Skeletal muscle tissue (tissue), 4 donors: ENCODE results near the gene TMEM53. TPM values are rescaled to one million over a fixed set of nuclear protein-coding genes. Genes with fewer than 3 reads are reported as not detected.
"Not testable (repeated sequence)": the region's sequence is repeated elsewhere in the genome, so short reads cannot be mapped to it uniquely, and the experiment has no call there.

Experiments
- H3K27ac ChIP-seq: one replicate; pipeline ENCODE4 v1.7.0; 2013; ENCODE audit warnings: mild to moderate bottlenecking, low read depth, low read length, inconsistent platforms
- H3K27me3 ChIP-seq, 3 donors: one replicate each; pipeline ENCODE4 v1.7.0; 2013; ENCODE audit warnings: low read length in 3 of 3; ENCODE audit not compliant: control insufficient read depth in 3 of 3, insufficient read depth in 3 of 3
- H3K36me3 ChIP-seq, 3 donors: one replicate each; pipeline ENCODE4 v1.7.0; 2013; ENCODE audit warnings: low read length in 3 of 3; ENCODE audit not compliant: control insufficient read depth in 3 of 3, insufficient read depth in 3 of 3
- H3K4me1 ChIP-seq, 3 donors: one replicate each; pipeline ENCODE4 v1.7.0; 2013; ENCODE audit warnings: low read length in 3 of 3, mild to moderate bottlenecking in 3 of 3; ENCODE audit not compliant: control insufficient read depth in 3 of 3, insufficient read depth in 3 of 3
- H3K4me3 ChIP-seq, 3 donors: one replicate each; pipeline ENCODE4 v1.7.0; 2013; ENCODE audit warnings: low read length in 3 of 3
- H3K9ac ChIP-seq, 3 donors: one replicate each; pipeline ENCODE4 v1.7.0; 2013; ENCODE audit warnings: low read length in 3 of 3, mild to moderate bottlenecking in 3 of 3, moderate library complexity in 2 of 3, low read depth in 1 of 3
- H3K9me3 ChIP-seq, 3 donors: one replicate each; pipeline ENCODE4 v1.7.0; 2013; ENCODE audit warnings: low read length in 3 of 3; ENCODE audit not compliant: control insufficient read depth in 3 of 3
- total RNA-seq: library from RNA; depleted of rRNA; stranded (reverse); fragments of >200 nt; gene quantifications from one replicate; pipeline ENCODE4 v1.2.3, GENCODE V29; 2014
- donor health status: Osteomylitis.

Gene TMEM53
- total RNA-seq, 1 donor from 2014 or later = 3.1 TPM

DNA sequence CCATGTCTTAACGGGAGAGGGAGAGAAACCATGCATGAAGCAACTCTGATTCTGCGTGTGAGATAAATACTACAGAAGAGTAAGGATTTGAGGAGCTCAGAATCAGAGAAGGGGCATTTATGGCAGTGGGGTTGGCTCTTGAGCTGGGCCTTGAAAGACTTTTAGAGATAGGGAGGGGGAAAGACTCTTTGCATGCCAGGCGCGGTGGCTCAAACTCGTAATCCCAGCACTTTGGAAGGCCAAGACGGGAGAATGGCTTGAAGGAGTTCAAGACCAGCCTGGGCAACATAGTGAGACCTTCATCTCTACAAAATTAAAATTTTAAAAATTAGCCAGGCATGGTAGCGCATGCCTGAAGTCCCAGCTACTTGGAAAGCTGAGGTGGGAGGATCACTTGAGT is 905 bp upstream of the TMEM53 start:
- Histone ChIP-seq H3K36me3 (no peaks in the 10 kb centered on the region), H3K9me3 (no peaks in the 10 kb centered on the region), H3K4me3 (peak overlapping the region; percentile 82 to 94 (median 93)), H3K9ac (peak overlapping the region in 1 of 3 donors; percentile 82), H3K27ac (peak overlapping the region; percentile 97), H3K27me3 (no peaks in the 10 kb centered on the region), H3K4me1 (peaks cover 28 to 62% (median 36%) of the 10 kb centered on the region in 3 donors)

DNA sequence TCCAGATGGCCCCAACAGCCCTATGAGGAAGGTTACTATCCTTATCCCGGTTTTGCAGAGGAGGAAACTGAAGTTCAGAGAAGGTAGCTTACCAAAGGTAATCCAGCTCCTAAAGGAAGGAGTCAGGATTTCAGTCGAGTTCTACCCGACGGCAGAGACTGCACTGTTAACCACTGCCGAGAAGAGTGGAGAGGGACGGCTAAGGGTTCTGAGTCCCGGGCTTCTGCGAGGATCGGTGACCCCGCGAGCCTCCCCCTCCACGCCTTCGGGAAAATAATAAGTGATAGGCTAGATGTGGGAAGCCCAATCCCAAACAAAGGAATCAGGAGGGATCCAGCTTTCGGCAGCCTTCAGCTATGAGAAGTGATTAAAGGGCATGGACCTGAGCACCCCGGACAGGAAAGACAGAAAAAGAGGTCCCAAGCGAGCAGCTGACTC is 587 bp downstream of the TMEM53 start:
- Histone ChIP-seq H3K27ac (peak overlapping the region; percentile 97), H3K9me3 (no peaks in the 10 kb centered on the region), H3K4me3 (peak overlapping the region; percentile 82 to 94 (median 93)), H3K27me3 (no peaks in the 10 kb centered on the region), H3K36me3 (no peaks in the 10 kb centered on the region), H3K9ac (peak overlapping the region; percentile 76 to 94 (median 93)), H3K4me1 (peaks cover 28 to 60% (median 36%) of the 10 kb centered on the region in 3 donors)

DNA sequence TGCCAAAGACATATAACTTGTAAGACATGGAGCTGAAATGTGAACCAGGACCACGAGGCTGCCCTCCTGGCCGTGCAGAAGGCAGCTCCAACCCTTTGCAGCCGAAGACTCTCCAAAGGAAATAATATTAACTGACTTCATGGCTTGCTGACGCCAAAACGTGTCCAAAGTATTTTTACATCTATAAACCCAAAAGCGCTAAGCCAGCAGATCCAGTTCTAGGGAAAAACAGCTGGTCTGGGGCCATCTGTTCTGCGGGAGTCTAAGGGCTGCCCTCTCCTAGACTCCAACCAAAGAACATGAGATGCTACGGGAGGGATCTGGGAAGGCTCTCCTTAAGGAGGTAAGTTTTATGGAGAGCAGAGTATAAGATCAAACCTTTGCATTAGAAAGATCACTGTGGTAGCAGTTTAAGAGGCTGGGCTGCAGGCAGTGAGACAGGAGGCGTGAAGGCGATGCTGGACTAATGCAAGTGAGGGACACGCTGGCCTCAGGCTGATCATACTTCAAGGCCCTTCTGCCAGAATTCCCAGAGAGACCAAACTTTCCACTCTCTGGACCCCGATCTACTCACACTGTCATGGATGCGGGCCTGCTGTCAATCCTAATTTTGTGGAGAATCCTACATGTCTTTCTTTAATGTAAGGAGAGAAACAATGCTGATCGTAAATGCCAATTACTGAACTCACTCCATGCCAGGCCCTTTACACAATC is 1.2 kb downstream of the TMEM53 start:
- Histone ChIP-seq H3K27me3 (no peaks in the 10 kb centered on the region), H3K27ac (peak overlapping the region; percentile 97), H3K9ac (peak overlapping the region; percentile 76 to 94 (median 93)), H3K36me3 (no peaks in the 10 kb centered on the region), H3K4me1 (peaks cover 28 to 55% (median 36%) of the 10 kb centered on the region in 3 donors), H3K9me3 (no peaks in the 10 kb centered on the region), H3K4me3 (peak overlapping the region; percentile 82 to 94 (median 93))

DNA sequence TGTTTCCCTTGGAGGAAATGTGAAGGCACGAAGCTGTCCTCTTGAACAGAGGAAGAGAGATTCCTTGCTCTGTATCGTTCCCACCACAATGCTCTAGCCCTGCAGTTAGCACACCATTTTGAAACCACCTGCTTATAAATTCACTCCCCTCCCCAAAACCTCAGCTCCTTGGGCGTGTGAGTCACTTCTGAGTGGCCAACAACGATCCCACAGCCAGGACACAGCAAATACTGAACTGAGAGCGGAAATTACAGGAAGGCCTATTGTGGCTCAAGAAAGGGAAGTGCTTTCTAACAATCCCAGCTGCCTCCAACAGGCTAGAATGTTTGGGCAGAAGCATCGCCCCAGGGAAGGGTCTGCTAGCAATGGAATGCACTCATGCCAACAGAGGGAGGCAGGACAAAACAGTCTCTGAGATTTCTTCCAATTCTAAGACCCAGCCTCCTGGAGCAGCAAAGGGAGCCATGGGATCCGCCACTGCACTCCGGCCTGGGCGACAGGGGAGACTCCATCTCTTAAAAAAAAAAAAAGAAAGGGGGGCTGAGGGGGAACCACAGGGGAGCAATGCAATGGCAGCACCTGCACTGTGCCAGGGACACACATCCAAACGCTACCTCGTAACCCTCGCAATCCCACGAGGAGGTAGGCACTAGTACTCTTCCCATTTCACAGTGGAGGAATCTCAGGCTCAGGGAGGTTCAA is 1.9 kb downstream of the TMEM53 start:
- H3K36me3 ChIP-seq = no peaks in the 10 kb centered on the region
- H3K9ac ChIP-seq = peak overlapping the region in 1 of 3 donors; percentile 21
- H3K27me3 ChIP-seq = no peaks in the 10 kb centered on the region
- peaks cover 27 to 48% (median 33%) of the 10 kb centered on the region in 3 donors for H3K4me1 ChIP-seq
- H3K9me3 ChIP-seq = no peaks in the 10 kb centered on the region
- peak overlapping the region; percentile 97 for H3K27ac ChIP-seq
- H3K4me3 ChIP-seq = peak overlapping the region in 1 of 3 donors; percentile 94

DNA sequence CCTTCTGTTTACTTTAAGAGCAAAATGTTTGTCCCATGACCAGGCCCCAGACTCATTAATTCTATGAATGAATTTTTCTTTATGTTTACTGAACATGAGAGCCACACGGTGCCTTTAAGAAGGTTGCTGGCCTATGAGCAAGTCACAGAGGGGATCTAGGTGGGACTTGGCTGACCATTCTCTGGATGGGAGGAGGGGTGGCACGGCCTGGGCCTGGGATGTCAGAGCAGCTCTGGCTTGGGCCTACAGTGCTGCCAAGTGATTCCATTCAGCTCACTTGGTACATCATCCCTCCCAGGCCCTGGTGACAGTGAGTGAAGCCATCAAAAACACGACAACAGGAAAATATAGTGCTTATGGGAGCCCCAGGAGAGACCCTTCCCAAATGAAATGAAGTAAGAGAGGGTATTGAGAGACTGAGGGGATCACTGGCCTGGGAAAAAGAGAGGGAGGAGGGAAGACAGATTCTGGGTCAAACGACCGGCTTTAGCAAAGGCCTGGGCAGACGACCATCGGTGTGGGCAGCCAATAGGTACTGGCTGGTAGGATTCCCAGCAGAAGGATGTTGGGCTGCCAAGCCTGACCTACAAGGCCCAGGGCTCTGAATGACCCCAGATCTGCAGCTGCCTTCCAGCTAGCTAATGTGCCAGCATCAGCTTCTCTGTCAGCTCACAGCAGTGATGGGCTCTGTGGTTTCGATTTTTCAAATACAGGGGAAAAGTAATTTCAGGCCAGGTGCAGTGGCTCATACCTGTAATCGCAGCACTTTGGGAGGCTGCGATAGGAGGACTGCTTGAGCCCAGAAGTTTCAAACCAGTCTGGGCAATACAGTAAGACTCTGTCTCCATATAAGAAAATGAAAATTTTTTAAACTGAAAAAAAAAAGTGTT is 3.3 kb downstream of the TMEM53 start:
- Histone ChIP-seq H3K36me3 (no peaks in the 10 kb centered on the region), H3K4me3 (no peak overlapping the region)

DNA sequence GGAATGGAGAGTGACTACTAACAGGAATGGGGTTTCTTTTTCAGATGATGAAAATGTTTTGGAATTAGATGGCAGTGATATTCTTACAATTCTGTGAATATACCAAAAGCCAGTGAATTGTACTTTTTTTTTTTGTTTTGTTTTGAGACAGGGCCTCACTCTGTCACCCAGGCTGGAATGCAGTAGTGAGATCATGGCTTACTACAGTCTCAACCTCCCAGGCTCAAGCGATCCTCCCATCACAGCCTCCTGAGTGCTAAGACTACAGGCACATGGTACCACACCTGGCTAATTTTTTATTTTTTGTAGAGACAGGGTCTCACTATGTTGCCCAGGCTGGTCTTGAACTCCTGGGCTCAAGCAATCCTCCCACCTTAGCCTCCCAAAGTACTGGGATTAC is 7.6 kb downstream of the TMEM53 start:
- H3K4me1 ChIP-seq = not testable (repeated sequence)

More for the DNA sequence above, 3.3 kb downstream of the TMEM53 start:
- Histone ChIP-seq H3K27ac (no peak overlapping the region), H3K4me1 (peaks cover 23 to 34% (median 26%) of the 10 kb centered on the region in 3 donors), H3K27me3 (no peaks in the 10 kb centered on the region), H3K9ac (no peak overlapping the region), H3K9me3 (no peaks in the 10 kb centered on the region)

DNA sequence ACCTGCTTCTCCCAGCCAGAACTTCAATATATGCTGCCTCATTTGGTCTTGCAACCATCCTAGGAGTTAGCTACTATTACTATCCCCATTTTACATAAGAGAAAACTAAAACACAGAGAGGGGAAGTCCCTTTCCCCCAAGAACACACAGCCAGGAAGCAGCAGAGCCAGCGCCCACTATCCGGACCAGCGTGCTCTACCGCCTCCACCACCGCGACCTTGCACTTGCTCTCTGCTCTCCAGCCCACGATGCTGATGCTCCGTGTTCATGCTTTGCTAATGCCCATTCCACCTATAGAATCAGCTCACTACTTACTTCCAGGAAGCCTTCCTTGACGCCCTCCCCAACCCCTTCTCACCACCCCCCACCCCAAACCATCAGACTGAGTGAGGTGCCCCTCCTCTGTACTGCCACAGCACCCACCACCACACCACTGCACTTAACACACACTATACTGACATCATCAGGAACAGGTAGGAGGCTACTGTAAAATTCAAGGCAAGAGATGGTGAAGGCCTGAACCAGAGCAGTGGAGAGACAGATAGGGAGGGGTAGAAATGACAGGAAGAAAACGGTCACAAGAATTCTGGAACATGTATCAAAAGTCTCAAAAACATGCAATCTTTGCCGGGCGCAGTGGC is 9.4 kb downstream of the TMEM53 start:
- Histone ChIP-seq H3K9ac (no peak overlapping the region), H3K27ac (no peak overlapping the region), H3K27me3 (no peaks in the 10 kb centered on the region), H3K4me1 (peaks cover 0 to 5% (median 4%) of the 10 kb centered on the region in 3 donors), H3K36me3 (no peaks in the 10 kb centered on the region), H3K9me3 (no peaks in the 10 kb centered on the region), H3K4me3 (no peak overlapping the region)

More for the DNA sequence above, 7.6 kb downstream of the TMEM53 start:
- H3K4me3 ChIP-seq, H3K9ac ChIP-seq, H3K27ac ChIP-seq, H3K9me3 ChIP-seq, H3K36me3 ChIP-seq, H3K27me3 ChIP-seq: not testable (repeated sequence)

DNA sequence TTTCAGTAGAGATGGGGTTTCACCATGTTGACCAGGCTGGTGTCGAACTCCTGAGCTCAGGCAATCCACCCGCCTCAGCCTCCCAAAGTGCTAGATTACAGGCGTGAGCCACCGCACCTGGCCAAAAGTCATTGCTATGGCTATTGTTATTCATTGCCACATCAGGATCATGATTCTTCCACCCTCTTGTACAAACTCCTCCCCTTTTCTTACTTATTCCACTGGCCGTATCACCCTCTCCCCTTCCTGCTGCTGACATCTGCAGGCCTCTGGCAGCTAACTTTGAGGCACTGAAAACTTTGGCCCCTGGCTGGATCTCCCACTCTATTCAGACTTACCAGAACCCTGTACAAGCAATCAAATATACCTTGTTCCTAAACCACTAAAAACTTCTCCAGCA is 10.9 kb downstream of the TMEM53 start:
- H3K27me3 ChIP-seq = no peaks in the 10 kb centered on the region
- H3K36me3 ChIP-seq = peaks cover 0 to 3% (median 0%) of the 10 kb centered on the region in 3 donors
- H3K27ac ChIP-seq = no peak overlapping the region
- peaks cover 0 to 6% (median 4%) of the 10 kb centered on the region in 3 donors for H3K4me1 ChIP-seq
- no peaks in the 10 kb centered on the region for H3K9me3 ChIP-seq
- H3K9ac ChIP-seq = no peak overlapping the region
- H3K4me3 ChIP-seq = no peak overlapping the region

DNA sequence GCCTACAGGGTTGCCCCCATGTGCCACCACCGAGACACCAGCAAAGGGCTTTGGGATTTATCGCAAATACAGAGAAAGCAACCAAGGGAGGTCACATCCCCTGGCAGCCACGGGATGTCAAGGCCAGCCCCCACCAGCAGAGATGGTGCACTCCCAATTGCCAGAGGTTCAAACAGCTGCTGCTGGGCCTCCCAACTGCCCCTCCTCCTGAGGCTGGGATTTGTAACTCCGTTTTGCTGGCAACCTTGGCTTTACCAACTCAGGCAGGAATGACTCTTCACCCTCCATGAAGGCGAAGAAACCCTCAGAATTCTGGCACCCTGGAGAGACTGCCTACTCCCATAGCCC is 11.6 kb downstream of the TMEM53 start:
- H3K4me1 ChIP-seq = peaks cover 0 to 6% (median 4%) of the 10 kb centered on the region in 3 donors
- no peaks in the 10 kb centered on the region for H3K27me3 ChIP-seq
- no peak overlapping the region for H3K4me3 ChIP-seq
- no peaks in the 10 kb centered on the region for H3K9me3 ChIP-seq
- H3K27ac ChIP-seq = no peak overlapping the region
- H3K9ac ChIP-seq = no peak overlapping the region
- H3K36me3 ChIP-seq = peaks cover 0 to 3% (median 0%) of the 10 kb centered on the region in 3 donors
